PC-3 (cell line): ENCODE data around the gene SOST. TPM values are rescaled to one million over a fixed set of nuclear protein-coding genes. Genes with fewer than 3 reads are reported as not detected.

ENCODE experiments used
- ATAC-seq: fragments of 200-7000 bp; cut with Tn5 transposase; 2 replicates; pipeline ENCODE4 v1.9.1; 2020; ENCODE audit warnings: mild to moderate bottlenecking, moderate library complexity
- BruUV-seq: library from RNA; stranded (reverse); fragments of 400-500 nt; replicated peaks from 2 replicates; lab custom pipeline; 2021; lab: Mats Ljungman, UMichigan
- CTCF ChIA-PET: fragments of 300-600 bp; sonication (Branson Sonifier 250); formaldehyde crosslinking; loops from one replicate; lab custom pipeline; 2022; ENCODE audit warnings: antibody characterized with exemption; lab: Charles Lee
- POLR2A ChIA-PET: fragments of 300-600 bp; sonication (Branson Sonifier 250); formaldehyde crosslinking; loops from one replicate; lab custom pipeline; 2022; ENCODE audit warnings: antibody characterized with exemption; ENCODE audit not compliant: unreplicated experiment; lab: Charles Lee
- DNase-seq: peaks from one replicate; pipeline ENCODE4 v3.0.0-alpha.2; 2015
- H2AFZ ChIP-seq: fragments of 300-600 bp; sonication (generic); 2 replicates; pipeline ENCODE4 v1.6.0; 2016; ENCODE audit warnings: antibody characterized with exemption, low read length
- H3F3A ChIP-seq: fragments of 300-600 bp; sonication (generic); one replicate; pipeline ENCODE4 v1.6.0; 2017; ENCODE audit warnings: antibody characterized with exemption, low read length, control low read depth, mild to moderate bottlenecking; ENCODE audit not compliant: unreplicated experiment
- H3K27ac ChIP-seq: fragments of 300-600 bp; sonication (generic); 2 replicates; pipeline ENCODE4 v1.5.1; 2016; ENCODE audit warnings: mild to moderate bottlenecking, low read length
- H3K27me3 ChIP-seq: fragments of 300-600 bp; sonication (generic); 2 replicates; pipeline ENCODE4 v1.6.1; 2016; ENCODE audit warnings: low read length, mixed read lengths
- H3K36me3 ChIP-seq: fragments of 300-600 bp; sonication (generic); 2 replicates; pipeline ENCODE4 v1.6.1; 2016; ENCODE audit warnings: low read depth, mixed run types, low read length, mixed read lengths
- H3K4me1 ChIP-seq: fragments of 300-600 bp; sonication (generic); 2 replicates; pipeline ENCODE4 v1.5.1; 2016; ENCODE audit warnings: low read length; ENCODE audit not compliant: insufficient read depth
- H3K4me2 ChIP-seq: fragments of 300-600 bp; sonication (generic); 2 replicates; pipeline ENCODE4 v1.6.0; 2016; ENCODE audit warnings: low read length
- H3K4me3 ChIP-seq: fragments of 300-600 bp; sonication (generic); 2 replicates; pipeline ENCODE4 v1.5.1; 2016; ENCODE audit warnings: mild to moderate bottlenecking, low read length, mixed read lengths
- H3K79me2 ChIP-seq: fragments of 300-600 bp; sonication (generic); 2 replicates; pipeline ENCODE4 v1.6.1; 2017; ENCODE audit warnings: low read length, mixed read lengths
- H3K9ac ChIP-seq: fragments of 300-600 bp; sonication (generic); 2 replicates; pipeline ENCODE4 v1.6.0; 2016; ENCODE audit warnings: mild to moderate bottlenecking, low read length
- H3K9me2 ChIP-seq: fragments of 300-600 bp; sonication (generic); replicated peaks from 2 replicates; pipeline ENCODE4 v1.6.1; 2016; ENCODE audit warnings: mixed run types, low read length, mixed read lengths
- H3K9me3 ChIP-seq: fragments of 300-600 bp; sonication (generic); 2 replicates; pipeline ENCODE4 v1.6.1; 2016; ENCODE audit warnings: low read length, mixed read lengths
- H4K20me1 ChIP-seq: fragments of 300-600 bp; sonication (generic); 2 replicates; pipeline ENCODE4 v1.6.1; 2016; ENCODE audit warnings: low read length, mixed read lengths
- EZH2 ChIP-seq: fragments of 300-600 bp; sonication (generic); IDR thresholded peaks from one replicate; pipeline ENCODE4 v1.6.1; 2017; ENCODE audit warnings: antibody characterized with exemption, mild to moderate bottlenecking, low read length; ENCODE audit not compliant: unreplicated experiment
- EZH2phosphoT487 ChIP-seq: fragments of 300-600 bp; sonication (generic); IDR thresholded peaks from 2 replicates; pipeline ENCODE4 v1.6.1; 2018; ENCODE audit warnings: mild to moderate bottlenecking, antibody characterized with exemption, low read length, borderline replicate concordance
- intact Hi-C: fragments of 100-400 bp; cut with micrococcal nuclease; formaldehyde crosslinking; loops from 2 replicates; pipeline ENCODE4 v1.9.0; 2023
- total RNA-seq: library from RNA; depleted of rRNA; stranded (reverse); fragments of >200 nt; gene quantifications from 2 replicates; pipeline ENCODE4 v1.2.3, GENCODE V29; 2014
- TF ChIP-seq, protein P1 (sequence below): fragments of 300-600 bp; sonication (generic); conservative IDR thresholded peaks from 2 replicates; pipeline ENCODE4 v1.5.1; 2017; ENCODE audit warnings: antibody characterized with exemption, low read depth, mild to moderate bottlenecking, low read length

The SOST gene
- total RNA-seq, 1 experiment from 2014 or later, result not detected

- peaks cover 30% of the 10 kb centered on the region for H3K4me1 ChIP-seq
- TF ChIP-seq EZH2phosphoT487, result no peak
- TF ChIP-seq, protein P1, sequence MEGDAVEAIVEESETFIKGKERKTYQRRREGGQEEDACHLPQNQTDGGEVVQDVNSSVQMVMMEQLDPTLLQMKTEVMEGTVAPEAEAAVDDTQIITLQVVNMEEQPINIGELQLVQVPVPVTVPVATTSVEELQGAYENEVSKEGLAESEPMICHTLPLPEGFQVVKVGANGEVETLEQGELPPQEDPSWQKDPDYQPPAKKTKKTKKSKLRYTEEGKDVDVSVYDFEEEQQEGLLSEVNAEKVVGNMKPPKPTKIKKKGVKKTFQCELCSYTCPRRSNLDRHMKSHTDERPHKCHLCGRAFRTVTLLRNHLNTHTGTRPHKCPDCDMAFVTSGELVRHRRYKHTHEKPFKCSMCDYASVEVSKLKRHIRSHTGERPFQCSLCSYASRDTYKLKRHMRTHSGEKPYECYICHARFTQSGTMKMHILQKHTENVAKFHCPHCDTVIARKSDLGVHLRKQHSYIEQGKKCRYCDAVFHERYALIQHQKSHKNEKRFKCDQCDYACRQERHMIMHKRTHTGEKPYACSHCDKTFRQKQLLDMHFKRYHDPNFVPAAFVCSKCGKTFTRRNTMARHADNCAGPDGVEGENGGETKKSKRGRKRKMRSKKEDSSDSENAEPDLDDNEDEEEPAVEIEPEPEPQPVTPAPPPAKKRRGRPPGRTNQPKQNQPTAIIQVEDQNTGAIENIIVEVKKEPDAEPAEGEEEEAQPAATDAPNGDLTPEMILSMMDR, result no peak
- TF ChIP-seq EZH2, result no peak
- H3K27me3 ChIP-seq, result no peaks in the 10 kb centered on the region
- no peak for ATAC-seq
- H3K4me2 ChIP-seq, result peak overlapping the region; percentile 40
- no TSS peak for BruUV-seq
- H3K4me3 ChIP-seq, result no peak overlapping the region
- H3K36me3 ChIP-seq, result no peaks in the 10 kb centered on the region
- no peak overlapping the region for H2AFZ ChIP-seq
- H4K20me1 ChIP-seq, result no peaks in the 10 kb centered on the region
- H3K9ac ChIP-seq, result no peak overlapping the region
- no peaks in the 10 kb centered on the region for H3F3A ChIP-seq
- POLR2A ChIA-PET, result no interaction called here
- no peak for DNase-seq
- peaks cover 5% of the 10 kb centered on the region for H3K79me2 ChIP-seq
- intact Hi-C loops, result no loop called here
- H3K9me2 ChIP-seq, result no peaks in the 10 kb centered on the region
- H3K9me3 ChIP-seq, result no peaks in the 10 kb centered on the region
- CTCF ChIA-PET, result interaction anchor here (0.7 to 1.2 kb wide), 2 partner anchors 63 to 89 kb away, joined by 3 read pairs; no protein-coding TSS in a partner anchor
- no peak overlapping the region for H3K27ac ChIP-seq
Measured at GRCh38 chr17:43782913-43783680, 24.5 kb upstream of the SOST start.

- peaks cover 32% of the 10 kb centered on the region for H3K79me2 ChIP-seq
- no peak for DNase-seq
- no peaks in the 10 kb centered on the region for H3K9me2 ChIP-seq
- peak within 1 kb of the TSS; percentile 96 for H3K9ac ChIP-seq
- POLR2A ChIA-PET, result interaction anchor here (0.6 kb wide), 1 partner anchor 13 kb away, joined by 17 read pairs; no protein-coding TSS in a partner anchor
- H4K20me1 ChIP-seq, result peaks cover 14% of the 10 kb centered on the region
- H2AFZ ChIP-seq, result peak within 1 kb of the TSS; percentile 93
- intact Hi-C loops, result no loop called here
- no peaks in the 10 kb centered on the region for H3K9me3 ChIP-seq
- H3K27ac ChIP-seq, result no peak within 1 kb of the TSS
- peak within 1 kb of the TSS; percentile 94 for H3K4me3 ChIP-seq
- no peak for ATAC-seq
- H3K4me1 ChIP-seq, result peaks cover 35% of the 10 kb centered on the region
- no TSS peak for BruUV-seq
- CTCF ChIA-PET, result no interaction called here
- peaks cover 13% of the 10 kb centered on the region for H3K36me3 ChIP-seq
- no peaks in the 10 kb centered on the region for H3K27me3 ChIP-seq
- H3F3A ChIP-seq, result no peaks in the 10 kb centered on the region
- no peak for TF ChIP-seq EZH2phosphoT487
- TF ChIP-seq, protein P1, result no peak
- no peak for TF ChIP-seq EZH2
- H3K4me2 ChIP-seq, result peak within 1 kb of the TSS; percentile 98
Measured at GRCh38 chr17:43780135-43780534, 21.5 kb upstream of the SOST start, which contains the start of gene CFAP97D1. TSS of gene CFAP97D1 (plus strand) at chr17:43780435. CDS start at chr17:43780463, 28 bp downstream.
